Skin of body (tissue), 2 donors: ENCODE measurements around the gene PROKR1. TPM values are rescaled to one million over a fixed set of nuclear protein-coding genes. Genes with fewer than 3 reads are reported as not detected.

Experiments used
- DNase-seq: peaks from one replicate; lab custom pipeline; 2025; lab: John Stamatoyannopoulos, UW
- total RNA-seq: library from RNA; depleted of rRNA; stranded (reverse); fragments of >200 nt; gene quantifications from one replicate; pipeline ENCODE4 v1.2.3, GENCODE V29; 2014

Gene PROKR1
- total RNA-seq, 1 donor from 2014 or later = 0.10 TPM

GRCh38 chr2:68698567-68699377 is 55.4 kb downstream of the PROKR1 start:
- no peak for DNase-seq

GRCh38 chr2:68700560-68700959 is 57.2 kb downstream of the PROKR1 start:
- no peak for DNase-seq

GRCh38 chr2:68706637-68707036 is 63.3 kb downstream of the PROKR1 start:
- no peak for DNase-seq

Other genes starting within 250 kb of the PROKR1 start
- 0.79 TPM for gene FBXO48, start 176.3 kb upstream of the PROKR1 start, total RNA-seq
- 10.0 TPM for gene APLF, start 176.0 kb upstream of the PROKR1 start, total RNA-seq
- gene ARHGAP25, start 91.2 kb downstream of the PROKR1 start, total RNA-seq = 5.8 TPM
- gene BMP10, start 227.8 kb downstream of the PROKR1 start, total RNA-seq = not detected